HG02642 (cell line): ENCODE results near the gene MOV10L1.

ENCODE experiments used
- ATAC-seq: cut with Tn5 transposase; IDR thresholded peaks from one replicate; pipeline ENCODE4 v1.9.1; 2021; ENCODE audit warnings: mild to moderate bottlenecking; ENCODE audit not compliant: unreplicated experiment, poor library complexity

MOV10L1 gene

DNA sequence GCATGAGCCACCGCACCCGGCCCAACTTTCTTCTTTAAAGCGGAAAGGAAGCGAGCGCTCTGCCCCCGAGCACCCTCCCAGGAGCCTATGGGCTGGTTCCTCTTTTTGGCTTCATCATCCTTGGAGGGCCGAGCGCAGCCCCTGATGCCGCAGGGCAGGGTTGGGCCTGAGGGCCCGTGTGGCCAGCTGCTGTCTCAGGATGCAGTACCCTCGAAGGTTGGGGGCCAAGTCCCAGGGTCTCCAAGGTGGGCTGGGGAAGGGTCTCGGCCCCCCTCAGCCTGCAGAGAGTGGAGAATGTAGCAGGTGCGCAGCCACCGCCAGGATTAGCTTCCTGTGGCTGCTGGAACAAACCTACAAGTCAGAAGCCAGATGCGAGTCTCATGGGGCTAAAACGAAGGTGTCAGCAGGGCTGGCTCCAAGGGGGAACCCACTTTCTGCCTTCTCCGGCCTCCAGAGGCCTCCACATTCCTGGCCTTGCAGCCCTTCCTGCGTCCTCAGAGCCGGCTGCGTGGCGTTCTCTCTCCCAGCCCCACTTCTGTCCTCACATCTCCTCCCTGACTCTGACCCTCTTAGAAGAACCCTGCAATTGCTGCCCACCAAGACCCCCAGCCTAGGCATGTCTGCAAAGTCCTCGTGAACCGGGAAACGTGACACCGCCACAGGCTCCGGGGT, 83.6 kb downstream of the MOV10L1 start:
- no peak for ATAC-seq

DNA sequence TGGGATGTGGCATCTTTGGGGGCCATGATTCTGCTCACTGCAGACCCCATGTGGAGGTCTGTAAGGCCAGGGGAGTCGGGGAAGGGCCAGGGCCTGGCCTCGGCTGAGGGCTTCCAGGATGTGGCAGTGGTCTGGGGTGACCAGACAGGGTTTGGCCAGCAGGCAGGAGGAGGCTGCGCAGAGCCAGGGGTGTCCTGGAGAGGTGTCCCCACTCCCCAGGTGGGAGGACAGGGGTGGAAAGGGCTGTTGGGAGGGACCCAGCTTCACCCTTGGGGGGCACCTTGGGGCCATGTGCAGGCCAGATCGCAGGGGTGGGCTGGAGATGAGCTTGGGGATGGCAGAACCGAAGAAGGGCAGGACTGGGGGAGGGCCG, 84.2 kb downstream of the MOV10L1 start:
- ATAC-seq, result no peak

DNA sequence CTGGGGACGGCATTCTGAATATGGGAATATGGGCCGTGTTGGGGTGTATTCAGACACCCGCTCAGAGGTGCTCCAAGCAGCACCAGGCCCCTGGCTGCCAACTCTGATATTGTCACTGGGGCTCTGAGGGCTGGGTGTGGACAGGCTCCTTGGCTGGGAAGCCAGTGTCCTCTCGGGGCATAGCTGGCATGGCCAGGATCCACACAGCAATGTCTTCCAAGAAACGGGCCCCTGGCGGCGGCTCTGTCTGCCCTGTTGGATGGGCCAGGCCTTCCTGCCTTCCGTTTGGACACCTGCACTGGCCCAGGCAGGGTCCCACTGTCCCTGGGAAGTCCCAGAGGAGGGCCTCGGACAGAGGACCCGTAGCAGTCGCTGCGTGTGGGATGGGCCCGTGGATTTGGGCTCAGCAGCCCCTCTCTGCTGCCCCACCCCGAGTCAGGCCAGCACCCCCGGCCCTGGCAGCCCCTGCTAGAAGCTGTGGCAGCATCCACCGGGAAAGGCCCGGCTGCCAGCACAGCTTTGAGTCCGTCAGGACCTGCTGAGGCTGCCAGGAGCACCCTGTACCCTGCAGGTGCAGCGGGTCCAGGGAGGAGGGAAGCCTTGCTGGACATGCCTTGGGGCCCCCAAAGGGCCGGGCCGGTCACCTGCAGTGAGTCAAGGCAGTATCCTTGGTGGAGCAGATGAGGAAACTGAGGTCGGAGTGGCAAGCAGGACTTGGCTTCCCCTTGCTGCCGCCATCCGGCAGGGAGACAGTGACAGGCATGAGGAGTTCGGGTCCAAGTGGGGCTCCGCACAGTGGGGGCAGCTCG, 84.8 kb downstream of the MOV10L1 start:
- no peak for ATAC-seq

DNA sequence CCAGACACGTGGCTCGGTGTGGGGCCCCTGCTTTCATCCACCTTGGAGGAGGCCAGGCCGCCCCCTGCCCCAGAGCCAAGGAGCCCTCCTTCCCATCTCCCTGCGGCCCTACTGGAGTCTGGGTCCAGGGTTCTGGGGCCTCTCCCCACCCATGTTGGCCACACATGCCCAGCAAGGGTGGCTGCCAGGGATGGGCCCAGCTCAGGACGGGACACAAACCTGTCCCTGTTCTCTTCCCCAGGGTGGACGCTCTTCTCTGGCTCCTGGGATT, 85.3 kb downstream of the MOV10L1 start:
- no peak for ATAC-seq

DNA sequence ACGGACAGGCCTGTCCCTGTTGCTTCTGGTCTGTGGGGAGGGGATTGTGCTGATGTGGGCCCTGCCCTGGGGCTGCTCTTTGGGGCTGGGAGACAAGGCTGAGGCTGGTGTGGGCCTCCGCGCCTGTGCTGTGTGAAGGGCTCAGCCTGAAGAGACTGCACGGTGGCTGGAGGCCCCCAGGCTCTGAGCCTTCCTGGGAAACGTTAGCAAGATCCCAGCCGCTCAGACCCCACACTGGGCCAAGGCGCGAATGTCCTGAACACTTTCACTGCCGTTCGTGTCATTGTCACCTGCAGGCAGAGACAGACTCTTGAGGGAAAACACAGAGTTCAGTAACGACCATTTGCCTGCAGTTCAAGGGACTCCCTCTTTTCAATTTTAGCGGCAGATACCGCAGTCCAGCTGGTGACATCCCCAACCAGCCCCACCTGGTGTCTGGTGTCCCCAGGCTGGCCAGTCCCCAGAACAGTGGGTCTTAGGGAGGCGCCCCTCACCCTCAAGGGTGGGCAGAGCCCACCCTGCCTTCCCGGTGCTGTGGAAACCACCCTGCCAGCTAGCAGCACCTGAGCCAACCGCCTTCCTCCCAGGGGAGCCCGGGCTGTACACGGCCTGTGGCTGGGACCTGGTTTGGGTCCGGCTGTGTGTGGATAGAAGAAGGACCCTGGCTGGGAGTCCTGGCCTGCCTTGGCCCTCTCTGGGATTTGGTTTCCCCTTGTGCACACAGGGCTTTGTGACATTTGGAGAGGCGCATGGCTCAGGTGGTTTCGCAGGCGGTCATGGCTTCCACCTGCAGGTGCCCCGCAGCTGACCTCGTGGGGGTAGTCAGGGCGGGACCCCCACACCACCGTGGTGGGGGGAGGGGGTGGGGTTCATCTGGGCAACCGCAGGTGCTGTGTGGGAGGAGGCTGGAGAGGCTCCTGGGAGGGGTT, 86.4 kb downstream of the MOV10L1 start:
- no peak for ATAC-seq

DNA sequence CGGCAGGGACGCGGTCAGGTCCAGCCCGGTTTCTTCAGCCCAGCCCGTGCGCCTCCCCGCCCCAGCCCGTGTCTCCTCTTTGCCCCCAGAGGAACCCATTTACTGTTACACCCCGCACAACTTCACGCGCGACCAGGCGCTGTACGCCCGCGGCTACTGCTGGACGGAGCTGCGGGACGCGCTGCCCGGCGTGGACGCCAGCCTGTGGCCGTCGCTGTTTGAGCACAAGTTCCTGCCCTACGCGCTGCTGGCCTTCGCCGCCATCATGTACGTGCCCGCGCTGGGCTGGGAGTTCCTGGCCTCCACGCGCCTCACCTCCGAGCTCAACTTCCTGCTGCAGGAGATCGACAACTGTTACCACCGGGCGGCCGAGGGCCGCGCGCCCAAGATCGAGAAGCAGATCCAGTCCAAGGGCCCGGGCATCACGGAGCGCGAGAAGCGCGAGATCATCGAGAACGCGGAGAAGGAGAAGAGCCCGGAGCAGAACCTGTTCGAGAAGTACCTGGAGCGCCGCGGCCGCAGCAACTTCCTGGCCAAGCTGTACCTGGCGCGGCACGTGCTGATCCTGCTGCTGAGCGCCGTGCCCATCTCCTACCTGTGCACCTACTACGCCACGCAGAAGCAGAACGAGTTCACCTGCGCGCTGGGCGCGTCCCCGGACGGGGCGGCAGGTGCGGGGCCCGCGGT, 87.2 kb downstream of the MOV10L1 start:
- ATAC-seq, result no peak

DNA sequence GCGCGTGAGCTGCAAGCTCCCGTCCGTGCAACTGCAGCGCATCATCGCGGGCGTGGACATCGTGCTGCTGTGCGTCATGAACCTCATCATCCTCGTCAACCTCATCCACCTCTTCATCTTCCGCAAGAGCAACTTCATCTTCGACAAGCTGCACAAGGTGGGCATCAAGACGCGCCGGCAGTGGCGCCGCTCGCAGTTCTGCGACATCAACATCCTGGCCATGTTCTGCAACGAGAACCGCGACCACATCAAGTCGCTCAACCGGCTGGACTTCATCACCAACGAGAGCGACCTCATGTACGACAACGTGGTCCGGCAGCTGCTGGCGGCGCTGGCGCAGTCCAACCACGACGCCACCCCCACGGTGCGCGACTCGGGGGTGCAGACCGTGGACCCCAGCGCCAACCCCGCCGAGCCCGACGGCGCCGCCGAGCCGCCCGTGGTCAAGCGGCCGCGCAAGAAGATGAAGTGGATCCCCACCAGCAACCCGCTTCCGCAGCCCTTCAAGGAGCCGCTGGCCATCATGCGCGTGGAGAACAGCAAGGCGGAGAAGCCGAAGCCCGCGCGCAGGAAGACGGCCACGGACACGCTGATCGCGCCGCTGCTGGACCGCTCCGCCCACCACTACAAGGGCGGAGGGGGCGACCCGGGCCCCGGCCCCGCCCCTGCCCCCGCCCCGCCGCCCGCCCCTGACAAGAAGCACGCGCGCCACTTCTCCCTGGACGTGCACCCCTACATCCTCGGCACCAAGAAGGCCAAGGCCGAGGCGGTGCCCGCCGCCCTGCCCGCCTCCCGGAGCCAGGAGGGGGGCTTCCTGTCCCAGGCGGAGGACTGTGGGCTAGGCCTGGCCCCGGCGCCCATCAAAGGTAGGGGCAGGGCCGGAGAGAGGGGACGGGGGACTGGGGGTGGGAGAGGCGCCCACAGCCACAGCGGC, 88.0 kb downstream of the MOV10L1 start:
- no peak for ATAC-seq

DNA sequence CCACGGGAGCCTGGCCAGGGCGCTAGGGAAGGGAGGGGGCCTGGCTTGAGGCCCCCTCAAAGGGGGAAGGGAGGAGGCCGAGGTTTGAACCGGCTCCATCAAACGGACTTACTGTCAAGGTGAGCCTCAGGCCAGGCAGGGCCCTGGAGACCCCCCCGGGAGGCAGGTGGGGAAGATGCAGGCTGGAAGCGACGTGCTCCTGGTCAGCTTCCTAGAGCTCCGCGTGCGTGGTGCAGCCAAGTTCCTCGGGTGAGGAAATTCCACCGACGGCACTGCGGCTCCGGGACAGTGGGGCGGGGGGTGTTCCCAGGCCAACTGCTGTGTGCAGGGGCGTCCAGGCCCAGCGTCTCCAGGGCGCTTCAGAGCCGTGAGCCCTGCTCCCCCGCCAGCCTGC, 88.7 kb downstream of the MOV10L1 start:
- no peak for ATAC-seq

DNA sequence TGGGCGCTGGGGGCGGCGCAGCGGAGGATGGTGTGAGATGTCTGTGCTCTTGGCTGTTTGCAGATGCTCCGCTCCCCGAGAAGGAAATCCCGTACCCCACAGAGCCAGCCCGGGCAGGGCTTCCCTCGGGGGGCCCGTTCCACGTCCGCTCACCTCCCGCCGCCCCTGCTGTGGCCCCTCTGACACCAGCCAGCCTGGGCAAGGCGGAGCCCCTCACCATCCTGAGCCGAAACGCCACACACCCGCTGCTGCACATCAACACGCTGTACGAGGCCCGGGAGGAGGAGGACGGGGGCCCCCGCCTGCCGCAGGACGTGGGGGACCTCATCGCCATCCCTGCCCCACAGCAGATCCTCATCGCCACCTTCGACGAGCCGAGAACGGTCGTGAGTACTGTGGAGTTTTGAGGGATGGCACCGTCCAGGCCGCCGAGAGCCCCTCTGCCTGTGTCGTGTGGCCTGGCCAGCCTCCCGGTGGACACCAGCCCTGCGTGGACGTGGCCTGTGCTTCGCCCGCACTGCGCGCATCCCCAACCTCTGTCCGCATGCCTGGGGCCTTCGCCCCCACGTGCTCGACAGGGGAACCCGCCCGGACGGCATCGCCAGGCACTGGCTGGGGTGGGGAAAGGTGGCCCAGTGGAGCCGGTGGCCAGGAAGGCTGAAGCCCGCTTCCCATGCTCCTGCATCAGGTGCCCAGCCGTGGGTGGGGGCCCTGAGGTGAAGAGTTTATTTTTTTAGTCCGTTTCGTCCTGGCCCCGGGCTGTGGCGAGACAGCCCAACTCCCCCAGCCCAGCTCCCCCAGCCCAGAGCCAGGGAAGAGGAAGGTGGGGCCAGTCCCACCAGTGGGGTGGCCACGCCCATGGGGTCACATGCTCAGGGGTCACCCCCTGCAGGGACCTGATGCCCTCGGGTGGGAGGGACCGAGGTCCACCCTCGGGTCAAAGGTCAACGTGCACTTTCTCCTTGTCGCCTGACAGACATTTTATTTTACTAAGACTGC, 89.4 kb downstream of the MOV10L1 start:
- ATAC-seq, result no peak

DNA sequence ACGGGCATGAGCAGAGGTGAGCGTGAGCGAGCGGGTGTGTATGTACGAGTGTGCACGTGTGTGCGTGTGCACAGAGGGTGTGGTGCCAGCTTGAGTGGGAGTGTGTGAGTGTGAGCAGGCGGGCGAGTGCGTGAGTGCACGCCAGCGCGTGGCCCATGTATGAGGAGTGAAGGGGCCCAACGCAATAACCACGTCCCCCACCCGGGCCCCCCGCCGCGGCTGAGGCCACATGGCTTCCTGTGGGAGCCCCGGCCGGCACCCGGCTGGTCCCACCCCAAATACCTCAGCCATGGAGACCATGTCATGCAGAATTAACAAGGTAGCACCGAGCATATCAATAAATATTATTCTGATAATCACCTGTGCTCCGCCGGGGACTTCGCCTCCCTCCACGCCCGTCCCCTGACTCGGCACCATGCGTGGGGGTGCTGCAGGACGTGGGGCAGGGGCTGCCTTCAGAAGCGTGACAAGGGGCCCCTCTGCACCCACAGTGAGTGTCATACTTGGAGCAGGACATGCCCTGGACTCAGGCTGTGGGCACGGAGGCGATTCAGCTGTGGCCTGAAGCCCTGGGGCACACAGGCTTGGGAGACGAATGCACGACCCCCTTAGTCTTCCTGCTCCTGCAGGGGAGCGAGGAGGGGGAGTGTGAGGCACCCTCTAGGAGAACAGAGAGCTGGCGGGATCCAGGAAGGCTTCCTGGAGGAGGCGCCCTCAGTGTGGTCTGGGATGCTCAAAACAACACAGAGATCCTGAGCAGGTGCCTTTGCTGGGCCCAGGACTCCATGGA, 90.3 kb downstream of the MOV10L1 start:
- ATAC-seq, result no peak

DNA sequence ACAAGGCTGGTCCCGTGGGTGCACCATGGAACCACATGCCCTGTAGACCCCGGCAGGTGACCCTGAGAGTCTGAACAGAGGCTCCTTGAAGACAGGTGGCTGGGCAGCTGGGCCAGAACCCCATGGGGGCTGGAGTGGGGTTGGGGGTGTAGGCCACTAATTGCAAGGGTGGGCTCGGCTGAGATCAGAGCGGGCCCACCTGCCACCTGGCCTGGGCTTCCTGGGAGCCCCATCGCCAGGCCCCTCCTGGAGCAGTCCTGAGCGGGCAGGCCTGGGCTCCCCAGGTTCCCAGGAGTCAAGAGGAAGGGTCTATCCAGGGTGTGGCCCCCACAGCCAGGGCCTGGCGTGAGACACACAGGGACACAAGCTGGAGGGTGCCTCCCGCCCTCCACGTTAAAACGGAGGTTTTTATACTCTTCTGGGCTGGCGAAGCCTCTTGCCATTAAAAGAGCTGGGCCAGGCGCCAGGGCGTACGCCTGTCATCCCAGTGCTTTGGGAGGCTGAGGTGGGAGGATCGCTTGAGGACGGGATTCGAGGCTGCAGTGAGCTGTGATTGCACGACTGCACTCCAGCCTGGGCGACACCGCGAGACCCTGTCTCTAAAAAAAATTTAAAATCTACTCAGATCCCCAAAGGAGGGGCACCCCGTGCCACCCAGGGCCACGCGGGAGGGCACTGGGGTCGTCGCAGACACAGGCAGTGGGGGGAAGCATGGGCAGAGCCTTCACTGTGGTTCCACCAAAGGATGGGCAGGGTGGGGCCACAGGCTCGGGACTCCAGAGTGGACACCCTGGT, 91.1 kb downstream of the MOV10L1 start:
- ATAC-seq, result no peak

DNA sequence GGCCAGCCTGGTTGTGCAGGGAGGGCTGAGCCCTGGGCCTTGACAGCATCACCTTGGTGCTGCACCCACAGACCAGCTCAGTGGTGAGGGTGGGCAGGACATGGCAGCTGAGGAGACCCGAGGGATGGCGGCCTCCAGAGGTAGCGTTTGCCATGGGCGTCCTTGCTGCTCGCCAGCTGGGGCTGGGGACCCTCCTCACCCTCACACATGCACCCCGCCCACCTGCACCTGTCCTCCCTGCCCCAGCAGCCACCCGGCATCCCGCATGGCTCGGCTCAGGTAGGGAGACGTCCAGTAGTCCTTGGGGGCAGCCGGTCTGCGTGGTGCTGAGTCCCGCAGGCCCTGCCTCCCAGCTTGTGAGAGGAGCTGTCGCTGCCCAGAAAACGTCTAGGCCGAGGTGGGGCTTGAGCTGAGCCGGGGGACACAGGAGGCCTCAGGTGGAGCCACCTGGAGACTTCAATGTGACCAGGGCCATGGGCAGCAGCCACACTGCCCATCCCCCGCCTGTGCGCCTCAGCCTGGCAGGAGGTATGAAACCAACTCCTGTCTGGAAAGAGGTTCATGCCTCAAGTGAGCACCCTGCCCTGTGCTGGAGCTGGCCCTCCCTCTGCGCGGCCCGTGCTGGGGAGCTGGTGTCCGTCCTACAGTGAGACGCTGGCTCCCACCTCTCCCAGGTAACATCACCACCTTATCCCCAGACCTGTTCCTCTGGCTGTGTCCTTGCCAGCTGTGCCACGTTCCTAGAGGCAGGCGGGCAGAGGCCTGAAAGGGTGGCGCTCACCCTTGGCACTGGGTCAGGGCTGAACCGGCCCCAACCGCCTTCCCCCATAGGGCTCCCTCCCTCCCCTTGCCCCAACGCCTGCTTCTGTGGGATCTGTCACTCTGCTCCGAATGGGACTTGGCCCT, 92.6 kb downstream of the MOV10L1 start:
- no peak for ATAC-seq

DNA sequence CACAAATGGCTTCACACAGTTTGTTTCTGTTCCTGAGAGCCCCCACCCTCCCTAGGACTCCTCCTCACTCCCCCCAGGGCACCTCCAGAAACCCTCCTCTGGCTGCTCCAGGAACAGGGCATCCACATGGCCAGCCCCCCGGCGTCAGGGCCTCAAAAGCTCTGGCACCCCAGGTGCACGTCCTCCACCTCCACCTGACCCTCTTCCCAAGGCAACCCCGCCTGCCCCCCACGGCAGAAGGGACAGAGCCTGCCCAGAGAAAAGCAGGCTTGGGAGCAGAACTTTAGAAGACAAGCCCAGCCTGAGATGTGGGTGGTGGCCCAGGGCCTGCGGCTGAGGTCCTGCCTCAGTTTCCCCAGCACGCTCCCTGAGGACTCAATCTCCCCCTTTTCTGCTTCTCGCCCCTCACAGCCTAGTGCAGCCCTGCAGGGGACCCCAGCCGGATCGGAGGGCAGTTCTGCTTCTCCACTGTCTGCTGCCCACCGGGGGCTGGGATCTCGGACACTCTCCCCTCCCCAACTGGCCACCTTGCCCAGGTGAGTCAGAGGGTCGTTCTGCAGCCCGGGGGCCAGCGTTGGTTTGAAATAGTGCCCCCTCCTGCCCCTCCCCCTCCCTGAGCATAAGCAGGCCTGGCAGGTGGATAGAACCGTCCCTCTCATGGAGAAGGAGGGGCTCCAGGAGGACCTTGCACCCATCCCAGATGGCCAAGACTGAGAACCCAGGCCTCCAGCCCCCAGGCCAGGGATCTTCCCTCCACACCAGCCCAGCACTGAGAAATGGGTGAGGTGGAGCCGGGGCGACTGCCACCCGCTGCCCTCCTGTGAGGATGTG, 93.5 kb downstream of the MOV10L1 start:
- ATAC-seq, result no peak

DNA sequence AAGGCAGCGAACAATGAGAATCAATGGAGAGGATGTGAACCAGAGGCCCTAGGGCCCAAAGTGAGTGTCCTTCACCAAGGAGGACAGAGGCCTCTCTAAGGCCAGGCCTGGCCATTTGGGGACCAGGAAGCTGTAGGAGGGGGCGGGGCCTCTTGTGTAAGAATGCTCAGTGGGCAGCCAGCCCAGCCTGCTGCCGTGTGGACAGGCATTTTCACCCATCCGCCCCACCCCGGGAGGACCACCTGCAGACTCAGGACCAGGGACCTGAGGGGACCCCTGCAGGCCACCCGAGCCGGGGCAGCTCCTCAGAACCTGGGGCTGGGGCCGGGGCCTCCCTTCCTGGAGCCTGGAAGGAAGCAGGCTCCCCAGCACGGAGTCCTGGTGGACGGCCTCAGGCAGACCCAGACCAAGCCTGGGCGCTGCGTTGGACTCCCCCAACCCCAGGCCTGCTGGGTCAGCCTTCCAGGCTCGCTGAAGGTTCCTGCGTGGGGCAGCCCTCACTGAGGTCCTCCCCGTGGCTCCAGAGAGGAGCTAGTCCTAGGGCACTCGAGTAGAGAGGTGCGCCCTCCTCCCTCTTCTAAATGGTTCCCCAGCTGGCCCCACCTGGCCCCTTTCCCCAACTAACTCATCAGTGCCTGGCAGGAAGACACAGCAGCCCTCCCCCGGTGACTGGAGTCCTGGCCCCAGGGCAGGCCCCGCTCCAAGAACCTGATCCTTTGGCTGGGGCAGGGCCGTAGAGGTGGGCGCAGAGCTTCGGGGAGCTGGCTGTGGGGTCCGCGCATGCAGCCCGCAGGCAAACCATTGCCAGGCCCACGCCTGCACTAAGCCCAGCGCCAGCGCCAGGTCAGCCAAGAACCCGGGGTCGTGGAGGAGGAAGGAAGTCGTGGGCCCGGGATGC, 94.4 kb downstream of the MOV10L1 start:
- no peak for ATAC-seq
